WTC11 (cell line): ENCODE measurements around the gene CALCR. TPM values are rescaled to one million over a fixed set of nuclear protein-coding genes. Genes with fewer than 3 reads are reported as not detected.

ENCODE experiments used
- microRNA-seq: library from miRNA; unstranded; fragments of <30 nt; microRNA quantifications from one replicate; pipeline ENCODE4 v1.2.0, GENCODE V29; 2022; ENCODE audit warnings: borderline number of aligned reads
- total RNA-seq: library from RNA; stranded (reverse); gene quantifications from 3 replicates; pipeline ENCODE4 v1.2.3, GENCODE V29; 2021

Gene CALCR
- total RNA-seq, 1 experiment from 2014 or later, result 0.81 TPM

Small RNAs within 50 kb of the gene (microRNA-seq; reads per million reads assigned to microRNA genes)
- 3.8 reads per million, percentile 6 among the genes with 10 or more reads in this experiment for gene MIR489
- 8.0 reads per million, percentile 22 among the genes with 10 or more reads in this experiment for gene MIR653
